NCI-H146 (cell line): ENCODE results near the gene ARHGAP21.
"Not testable (repeated sequence)": the region's sequence is repeated elsewhere in the genome, so short reads cannot be mapped to it uniquely, and the experiment has no call there.

Experiments
- DNase-seq: peaks from one replicate; lab custom pipeline; 2025; lab: John Stamatoyannopoulos, UW

ARHGAP21 gene

GRCh38 chr10:24723788-24724380, at the start of gene ARHGAP21:
Gene ARHGAP21 (minus strand): TSS chr10:24723887. CDS start chr10:24721899, 1,988 bp downstream.
- peak; percentile 85 for DNase-seq

GRCh38 chr10:24771943-24772694, 48.4 kb upstream of the ARHGAP21 start:
- DNase-seq = no peak

GRCh38 chr10:24764991-24765390, 41.3 kb upstream of the ARHGAP21 start:
- DNase-seq = not testable (repeated sequence)

GRCh38 chr10:24762966-24763623, 39.4 kb upstream of the ARHGAP21 start:
- no peak for DNase-seq

GRCh38 chr10:24762161-24762924, 38.7 kb upstream of the ARHGAP21 start:
- peak; percentile 45 for DNase-seq

- DNase-seq = no peak
Observed at GRCh38 chr10:24759672-24760071, 36.0 kb upstream of the ARHGAP21 start.

- not testable (repeated sequence) for DNase-seq
Observed at GRCh38 chr10:24758254-24758653, 34.6 kb upstream of the ARHGAP21 start.

GRCh38 chr10:24756283-24756682, 32.6 kb upstream of the ARHGAP21 start:
- DNase-seq = no peak

- no peak for DNase-seq
Observed at GRCh38 chr10:24751716-24752115, 28.0 kb upstream of the ARHGAP21 start.

GRCh38 chr10:24750695-24751094, 27.0 kb upstream of the ARHGAP21 start:
- no peak for DNase-seq

GRCh38 chr10:24748214-24748613, 24.5 kb upstream of the ARHGAP21 start:
- DNase-seq = no peak

GRCh38 chr10:24744946-24745345, 21.3 kb upstream of the ARHGAP21 start:
- DNase-seq = no peak

GRCh38 chr10:24740714-24741113, 17.0 kb upstream of the ARHGAP21 start:
- DNase-seq = no peak

- no peak for DNase-seq
Observed at GRCh38 chr10:24737001-24737400, 13.3 kb upstream of the ARHGAP21 start.

GRCh38 chr10:24731942-24732341, 8.3 kb upstream of the ARHGAP21 start:
- no peak for DNase-seq

- DNase-seq = no peak
Observed at GRCh38 chr10:24730811-24731210, 7.1 kb upstream of the ARHGAP21 start.

GRCh38 chr10:24727786-24728185, 4.1 kb upstream of the ARHGAP21 start:
- peak; percentile 18 for DNase-seq

GRCh38 chr10:24726626-24727025, 2.9 kb upstream of the ARHGAP21 start:
- no peak for DNase-seq

- DNase-seq = not testable (repeated sequence)
Observed at GRCh38 chr10:24726029-24726428, 2.3 kb upstream of the ARHGAP21 start.

- peak; percentile 99 for DNase-seq
Observed at GRCh38 chr10:24724381-24725228, 918 bp upstream of the ARHGAP21 start.

GRCh38 chr10:24723386-24723787, 300 bp downstream of the ARHGAP21 start:
- no peak for DNase-seq
